Stimulated activated CD8-positive, alpha-beta memory T cell treated with anti-CD3 and anti-CD28 coated beads, Interleukin-4, amount 100 ng/mL, for 24 hours (primary cell): Measurements from ENCODE around the gene HDAC11.
"Not testable (repeated sequence)": the region's sequence is repeated elsewhere in the genome, so short reads cannot be mapped to it uniquely, and the experiment has no call there.

Experiments used
- DNase-seq: peaks from one replicate; pipeline ENCODE4 v3.0.0-alpha.2; 2020; ENCODE audit warnings: low read depth

HDAC11 gene, protein sequence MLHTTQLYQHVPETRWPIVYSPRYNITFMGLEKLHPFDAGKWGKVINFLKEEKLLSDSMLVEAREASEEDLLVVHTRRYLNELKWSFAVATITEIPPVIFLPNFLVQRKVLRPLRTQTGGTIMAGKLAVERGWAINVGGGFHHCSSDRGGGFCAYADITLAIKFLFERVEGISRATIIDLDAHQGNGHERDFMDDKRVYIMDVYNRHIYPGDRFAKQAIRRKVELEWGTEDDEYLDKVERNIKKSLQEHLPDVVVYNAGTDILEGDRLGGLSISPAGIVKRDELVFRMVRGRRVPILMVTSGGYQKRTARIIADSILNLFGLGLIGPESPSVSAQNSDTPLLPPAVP

DNA sequence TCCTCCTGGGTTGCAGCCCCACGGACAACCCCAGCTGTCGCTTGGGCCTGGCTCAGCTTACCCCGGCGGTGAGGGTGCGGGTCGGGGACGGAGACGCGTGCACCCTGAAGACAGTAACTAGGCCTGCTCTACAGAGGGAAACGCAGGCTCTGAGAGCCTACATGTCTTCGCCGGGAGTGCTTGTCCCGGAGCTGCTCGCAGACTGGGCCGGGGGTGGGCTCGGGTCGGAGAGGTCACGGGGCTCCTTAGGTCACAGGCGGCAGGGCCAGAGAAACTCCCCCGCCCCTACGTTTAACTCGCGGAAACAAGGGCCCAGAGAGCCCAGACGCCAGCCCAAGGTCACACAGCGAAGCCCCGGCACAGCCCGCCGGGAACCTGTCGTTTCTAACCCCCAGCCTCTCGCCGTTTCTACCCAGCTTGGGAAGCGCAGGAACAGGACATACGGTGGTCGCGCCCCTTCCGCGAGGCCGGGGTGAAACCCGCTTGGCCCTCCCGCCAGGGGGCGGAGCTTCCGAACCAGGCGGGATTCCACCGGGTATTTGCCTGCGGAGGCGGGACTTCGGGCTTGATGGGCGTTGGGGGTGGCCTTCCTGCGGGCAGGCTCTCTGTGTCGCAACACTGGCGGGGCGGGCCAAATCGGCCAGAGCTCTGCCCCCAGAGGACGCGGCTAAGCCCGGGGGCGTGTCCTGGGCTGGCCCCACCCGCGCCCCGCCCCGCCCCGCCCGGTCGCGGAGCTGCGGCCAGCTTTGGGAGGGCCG, at the start of gene HDAC11:
TSS of gene HDAC11 (plus strand) at position 725 of the 758 bp plus-strand sequence. CDS start 42 bp downstream, outside the sequence.
- DNase-seq: peak; percentile 97

DNA sequence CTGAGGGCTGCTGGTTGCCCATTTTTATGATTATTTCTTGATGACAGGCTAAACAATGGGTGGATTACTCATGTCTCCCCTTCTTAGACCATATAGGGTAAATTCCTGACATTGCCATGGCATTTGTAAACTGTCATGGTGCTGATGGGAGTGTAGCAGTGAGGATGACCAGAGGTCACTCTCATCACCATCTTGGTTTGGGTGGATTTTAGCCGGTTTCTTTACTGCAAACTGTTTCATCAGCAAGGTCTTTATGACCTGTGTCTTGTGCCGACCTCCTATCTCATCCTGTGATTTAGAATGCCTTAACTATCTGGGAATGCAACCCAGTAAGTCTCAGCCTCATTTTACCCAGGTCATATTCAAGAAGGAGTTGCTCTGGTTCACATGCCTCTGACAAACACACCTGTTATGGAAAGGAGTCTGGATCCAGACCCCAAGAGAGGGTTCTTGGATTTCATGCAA, 49.7 kb upstream of the HDAC11 start:
- DNase-seq: not testable (repeated sequence)

DNA sequence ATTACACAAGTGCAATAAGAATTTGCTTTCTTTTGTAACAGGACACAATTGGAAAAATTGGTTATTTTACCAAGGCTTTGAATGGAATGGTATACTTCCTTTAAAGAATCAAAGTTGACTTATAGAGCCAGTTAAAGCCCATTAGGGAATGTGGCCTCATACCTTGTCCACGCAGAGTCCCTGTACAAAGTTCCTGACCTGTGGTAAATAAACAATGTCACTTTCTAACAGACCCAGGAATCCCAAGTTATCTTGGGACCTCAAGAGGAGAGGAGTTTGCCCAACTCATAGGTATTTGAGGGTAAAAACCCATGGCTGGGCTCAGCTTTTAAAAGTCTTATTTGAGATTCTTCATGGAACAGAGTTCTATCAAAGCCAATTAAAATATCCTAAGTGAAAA, 48.0 kb upstream of the HDAC11 start:
- DNase-seq: no peak

DNA sequence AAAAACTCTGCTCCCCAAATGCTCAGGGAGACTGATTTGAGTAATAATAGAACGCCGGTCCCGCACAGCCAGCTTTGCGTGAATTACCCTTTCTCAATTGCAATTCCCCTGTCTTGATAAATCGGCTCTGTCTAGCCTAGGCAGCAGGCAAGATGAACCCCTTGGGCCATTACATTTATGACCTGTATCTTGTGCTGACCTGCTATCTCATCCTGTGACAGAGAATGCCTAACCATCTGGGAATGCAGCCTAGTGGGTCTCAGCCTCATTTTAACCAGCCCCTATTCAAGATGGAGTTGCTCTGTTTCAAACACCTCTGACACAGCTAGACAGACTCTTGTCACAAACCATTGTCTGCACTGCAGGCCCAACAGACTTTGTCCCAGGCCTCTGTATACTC, 46.2 kb upstream of the HDAC11 start:
- DNase-seq: no peak

DNA sequence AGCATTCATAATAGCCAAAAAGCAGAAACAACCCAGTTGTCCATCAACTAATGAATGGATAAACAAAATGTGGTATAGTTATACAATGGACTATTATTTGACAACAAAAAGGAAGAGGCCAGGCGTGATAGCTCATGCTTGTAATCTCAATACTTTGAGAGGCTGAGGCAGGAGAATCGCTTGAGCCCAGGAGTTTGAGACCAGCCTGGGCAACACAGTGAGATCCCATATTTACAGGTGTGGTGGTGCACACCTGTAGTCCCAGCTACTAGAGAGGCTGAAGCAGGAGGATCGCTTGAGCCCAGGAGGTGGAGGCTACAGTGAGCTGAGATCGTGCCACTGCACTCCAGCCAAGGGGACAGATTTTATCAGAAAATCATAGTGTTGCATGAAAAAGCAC, 43.9 kb upstream of the HDAC11 start:
- DNase-seq: not testable (repeated sequence)

DNA sequence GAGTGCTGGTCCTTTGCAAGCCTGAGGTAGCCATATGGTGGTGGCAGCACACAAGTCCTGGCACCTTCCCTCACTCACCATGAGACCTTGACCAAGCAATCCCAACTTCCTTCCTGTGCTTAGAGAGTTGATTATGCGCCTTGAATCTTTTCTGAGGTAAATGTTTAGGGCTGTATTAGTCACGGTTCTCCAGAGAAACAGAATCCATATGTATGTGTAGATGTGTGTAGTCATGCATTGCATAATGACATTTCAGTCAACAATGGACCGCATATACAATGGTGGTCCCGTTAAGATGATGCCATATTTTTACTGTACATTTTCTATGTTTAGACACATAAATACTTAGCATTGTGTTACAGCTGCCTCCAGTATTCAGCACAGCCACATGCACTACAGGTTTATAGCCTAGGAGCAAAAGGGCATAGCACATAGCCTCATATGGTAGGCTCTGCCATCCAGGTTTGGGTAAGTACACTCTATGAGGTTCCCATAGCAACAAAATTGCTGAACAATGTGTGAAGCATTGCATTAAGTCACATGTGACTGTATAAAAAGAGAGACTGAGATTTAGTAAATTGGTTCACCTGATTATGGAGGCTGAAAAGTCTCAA, 39.8 kb upstream of the HDAC11 start:
- DNase-seq: no peak

DNA sequence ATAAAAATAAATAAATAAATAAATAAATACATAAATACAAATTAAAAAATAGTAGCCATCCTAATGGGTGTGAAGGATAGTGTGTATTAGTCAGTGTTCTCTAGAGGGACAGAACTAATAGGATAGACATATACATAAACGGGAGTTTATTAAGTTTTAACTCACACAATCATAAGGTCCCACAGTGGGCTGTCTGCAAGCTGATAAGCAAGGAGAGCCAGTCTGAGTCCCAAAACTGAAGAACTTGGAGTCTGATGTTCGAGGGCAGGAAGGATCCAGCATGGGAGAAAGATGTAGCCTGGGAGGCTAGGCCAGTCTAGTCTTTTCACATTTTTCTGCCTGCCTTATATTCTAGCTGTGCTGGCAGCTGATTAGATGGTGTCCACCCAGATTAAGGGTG, 37.2 kb upstream of the HDAC11 start:
- not testable (repeated sequence) for DNase-seq

DNA sequence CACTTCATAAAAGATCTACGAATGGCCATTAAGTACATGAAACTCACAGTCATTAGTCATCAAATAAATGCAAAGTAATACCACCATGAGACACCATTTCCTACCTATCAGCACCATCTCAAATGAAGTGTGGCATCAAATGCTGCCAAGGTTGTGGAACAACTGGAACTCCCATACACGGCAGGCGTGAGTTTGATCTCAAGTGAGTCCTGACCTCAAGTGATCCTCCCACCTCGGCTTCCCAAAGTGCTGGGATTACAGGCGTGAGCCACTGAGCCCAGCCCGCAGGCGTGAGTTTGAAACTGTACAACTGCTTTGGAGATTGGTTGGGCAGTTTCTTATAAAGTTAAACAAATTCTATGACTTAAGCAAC, 28.8 kb upstream of the HDAC11 start:
- DNase-seq: no peak

DNA sequence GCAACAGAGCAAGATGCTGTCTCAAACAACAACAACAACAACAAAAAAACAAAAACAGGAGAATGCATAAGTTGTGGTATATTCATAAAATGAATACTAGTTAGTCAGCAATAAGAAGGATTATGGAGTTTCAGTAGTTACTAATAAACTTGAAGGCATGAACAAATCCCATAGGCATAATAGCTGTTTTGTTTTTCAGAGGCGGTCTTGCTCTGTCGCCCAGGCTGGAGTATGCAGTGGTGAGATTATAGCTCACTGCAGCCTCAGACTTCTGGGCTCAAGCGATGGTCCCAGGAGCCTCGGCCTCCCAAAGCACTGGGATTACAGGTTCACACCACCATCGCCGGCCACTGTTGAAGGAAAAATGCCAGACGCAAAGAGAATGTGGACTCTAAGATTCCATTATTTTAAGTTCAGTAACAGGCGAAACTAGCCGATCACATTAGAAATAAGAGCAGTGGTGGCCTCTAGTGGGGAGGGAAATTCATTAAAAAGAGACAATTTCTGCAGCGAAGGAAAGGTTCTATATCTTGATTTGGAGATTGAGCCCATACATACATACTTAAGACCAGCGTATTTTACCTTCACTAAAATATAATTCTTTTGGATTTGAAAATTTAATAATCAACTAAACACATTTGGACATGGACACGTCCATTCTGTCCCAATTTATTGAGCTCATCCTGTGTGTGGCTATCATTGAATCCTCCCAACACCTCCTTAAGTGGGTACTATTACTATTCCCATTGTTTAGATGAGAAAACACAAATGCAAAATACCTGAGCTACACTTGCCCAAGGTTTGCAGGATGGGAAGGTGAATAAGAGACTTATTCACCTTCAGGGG, 27.4 kb upstream of the HDAC11 start:
- DNase-seq: no peak

DNA sequence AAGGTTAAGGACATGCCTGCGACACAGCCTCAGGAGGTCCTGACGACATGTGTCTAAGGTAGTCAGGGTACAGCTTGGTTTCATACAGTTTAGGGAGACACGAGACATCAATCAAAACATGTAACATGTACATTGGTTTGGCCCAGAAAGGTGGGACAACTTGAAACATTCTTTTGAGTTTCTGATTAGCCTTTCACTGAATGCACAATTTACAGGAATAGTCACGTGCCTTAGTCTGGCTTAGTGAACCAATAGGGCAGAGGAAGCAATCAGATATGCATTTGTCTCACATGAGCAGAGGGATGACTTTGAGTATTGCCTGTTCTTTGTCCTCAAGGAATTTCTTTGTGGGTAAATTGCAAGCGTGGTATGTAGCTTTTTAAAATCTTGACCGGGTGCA, 24.5 kb upstream of the HDAC11 start:
- no peak for DNase-seq

DNA sequence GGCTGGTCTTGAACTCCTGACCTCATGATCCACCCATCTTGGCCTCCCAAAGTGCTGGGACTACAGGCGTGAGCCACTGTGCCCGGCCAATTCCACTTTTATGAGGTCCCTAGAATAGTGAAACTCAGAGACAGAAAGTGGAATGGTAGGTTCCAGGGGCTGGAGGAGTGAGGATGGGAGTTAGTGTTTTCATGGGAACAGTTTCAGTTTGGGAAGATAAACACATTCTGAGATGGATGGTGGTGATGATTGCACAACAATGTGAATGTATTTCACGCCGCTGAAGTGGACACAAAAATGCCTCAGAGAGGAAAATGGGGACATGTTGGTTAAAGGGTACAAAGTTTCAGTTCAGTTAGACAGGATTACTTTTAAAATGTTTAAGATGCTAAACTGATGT, 22.5 kb upstream of the HDAC11 start:
- DNase-seq: no peak

DNA sequence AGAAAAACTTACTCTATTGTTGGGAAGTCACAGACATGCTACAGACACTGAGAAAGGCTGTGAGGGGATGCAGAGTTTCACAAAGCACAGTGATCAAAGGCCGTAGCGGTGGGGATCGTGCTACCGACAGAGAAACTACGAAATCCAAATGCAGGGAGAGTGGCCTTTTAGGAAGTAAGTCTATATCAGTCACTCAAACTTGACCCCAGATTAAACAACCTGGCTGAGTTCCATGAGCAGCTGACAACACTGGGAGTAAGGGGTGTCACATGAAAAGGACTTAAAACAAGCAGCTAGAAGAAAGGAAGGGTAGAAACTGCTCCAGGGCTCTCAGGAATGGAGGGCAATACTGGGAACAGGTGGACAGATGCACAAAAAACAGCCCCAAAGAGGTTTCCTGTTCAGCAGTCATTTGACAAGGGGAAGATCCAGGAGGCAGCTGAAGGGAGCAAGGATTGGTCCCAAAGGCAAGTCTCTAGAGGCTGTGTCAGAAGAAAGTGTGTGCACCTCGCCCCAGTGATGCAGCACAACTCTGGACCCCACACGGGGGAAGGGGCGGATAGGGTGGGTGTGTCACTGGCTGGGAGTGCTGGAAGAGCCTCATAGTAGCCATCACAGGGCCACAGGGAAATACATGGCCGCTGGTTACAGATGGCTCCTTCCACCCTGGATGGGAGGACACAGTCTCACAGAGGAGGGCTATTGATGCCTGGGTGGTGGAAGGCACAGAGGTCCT, 20.3 kb upstream of the HDAC11 start:
- DNase-seq: no peak

DNA sequence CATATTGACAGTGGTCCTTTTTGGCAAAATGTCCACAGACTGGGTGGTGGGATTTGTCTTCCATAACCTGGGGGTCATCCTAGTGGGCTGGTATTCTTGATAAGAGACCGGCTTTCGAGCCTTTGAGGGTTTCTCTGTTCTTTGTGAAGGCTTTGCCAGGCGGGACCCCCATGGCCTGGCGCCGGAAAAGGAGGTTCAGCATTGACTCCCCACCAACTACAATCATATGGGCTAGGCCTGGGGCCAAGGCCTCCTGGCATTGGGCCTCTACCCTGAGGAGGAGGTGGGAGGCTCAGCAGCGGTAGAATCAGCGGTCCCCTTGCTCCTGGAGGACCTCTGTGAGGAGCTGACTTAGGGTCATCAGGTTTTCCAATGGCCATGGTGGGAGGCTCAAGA, 19.8 kb upstream of the HDAC11 start:
- no peak for DNase-seq

DNA sequence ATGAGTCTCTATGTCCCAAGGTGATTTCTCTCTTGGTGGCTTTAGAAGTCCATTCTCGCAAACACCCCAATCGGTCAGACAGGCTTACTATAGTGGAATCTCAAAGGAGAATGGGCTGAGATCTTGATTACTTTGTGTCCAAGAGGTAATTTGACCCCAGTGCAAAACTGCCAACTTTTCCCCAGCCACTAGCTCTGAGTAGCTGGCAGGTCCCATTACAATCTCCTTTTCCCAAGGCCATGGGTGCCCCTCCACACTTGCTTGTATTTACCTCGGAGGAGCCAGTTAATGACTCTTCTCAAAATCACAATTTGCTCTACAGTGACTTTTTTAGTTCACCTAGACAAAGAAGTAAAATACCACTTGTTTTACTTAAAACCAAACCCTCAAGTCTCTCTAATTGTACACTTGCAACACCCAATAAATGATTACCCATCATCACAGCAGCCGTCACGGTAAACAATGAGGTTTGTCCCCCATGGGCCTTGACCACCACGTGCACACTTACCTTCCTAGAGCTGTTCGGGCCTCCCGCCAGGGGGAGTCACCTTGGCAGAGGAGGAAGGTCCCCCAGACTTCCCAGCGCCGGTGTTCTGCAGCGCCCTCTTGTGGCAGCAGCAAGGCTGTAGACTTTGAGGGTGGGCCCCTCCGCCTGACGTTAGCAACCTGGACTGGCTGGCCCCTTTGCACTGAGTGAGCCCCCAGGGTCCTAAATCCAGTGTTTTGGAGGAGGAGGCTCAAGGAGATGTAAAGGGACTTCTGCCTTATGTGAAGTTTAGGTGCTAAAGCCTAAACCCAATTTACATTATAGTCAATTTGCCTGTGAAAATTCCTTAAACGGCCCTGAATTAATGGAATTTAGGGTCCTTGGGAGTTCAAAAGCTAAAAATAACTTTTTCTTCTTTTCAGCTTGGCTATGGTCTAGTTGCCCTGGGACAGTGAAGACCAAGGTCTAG, 18.7 kb upstream of the HDAC11 start:
- DNase-seq: peak; percentile 49

DNA sequence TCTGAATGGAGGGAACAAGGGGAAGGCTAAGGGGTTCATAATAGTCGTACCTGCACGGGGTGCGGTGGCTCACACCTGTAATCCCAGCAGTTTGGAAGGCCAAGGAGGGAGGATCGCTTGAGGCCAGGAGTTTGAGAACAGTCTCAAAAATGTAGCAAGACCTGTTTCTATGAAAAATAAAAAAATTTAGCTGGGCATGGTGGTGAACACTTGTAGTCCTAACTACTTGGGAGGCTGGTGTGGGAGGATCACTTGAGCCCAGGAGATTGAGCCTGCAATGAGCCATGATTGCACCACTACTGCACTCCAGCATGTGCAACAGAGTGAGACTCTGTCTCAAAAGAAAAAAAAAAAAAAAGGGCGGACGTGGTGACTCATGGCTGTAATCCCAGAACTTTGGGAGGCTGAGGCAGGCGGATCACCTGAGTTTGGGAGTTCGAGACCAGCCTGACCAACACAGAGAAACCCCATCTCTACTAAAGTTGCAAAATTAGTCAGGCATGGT, 17.9 kb upstream of the HDAC11 start:
- no peak for DNase-seq

DNA sequence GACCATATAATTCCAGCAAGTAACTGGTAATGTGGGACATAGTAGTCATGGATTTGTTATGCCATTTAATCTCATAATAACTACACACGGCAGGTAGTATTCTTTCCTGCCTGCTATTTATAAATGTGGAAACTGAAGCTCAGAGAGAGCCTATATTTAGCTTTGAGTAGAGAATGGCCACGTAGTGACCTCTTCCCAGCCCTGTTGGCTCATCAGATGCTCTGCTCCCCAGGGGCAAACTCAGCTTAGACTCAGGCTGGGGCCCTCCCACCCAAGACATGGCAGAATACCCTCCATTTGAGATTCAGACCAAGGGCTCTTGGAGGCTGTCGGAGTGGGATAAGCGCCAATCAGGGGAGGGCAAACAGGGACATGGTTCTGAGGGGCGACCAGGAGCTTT, 17.3 kb upstream of the HDAC11 start:
- DNase-seq: no peak

DNA sequence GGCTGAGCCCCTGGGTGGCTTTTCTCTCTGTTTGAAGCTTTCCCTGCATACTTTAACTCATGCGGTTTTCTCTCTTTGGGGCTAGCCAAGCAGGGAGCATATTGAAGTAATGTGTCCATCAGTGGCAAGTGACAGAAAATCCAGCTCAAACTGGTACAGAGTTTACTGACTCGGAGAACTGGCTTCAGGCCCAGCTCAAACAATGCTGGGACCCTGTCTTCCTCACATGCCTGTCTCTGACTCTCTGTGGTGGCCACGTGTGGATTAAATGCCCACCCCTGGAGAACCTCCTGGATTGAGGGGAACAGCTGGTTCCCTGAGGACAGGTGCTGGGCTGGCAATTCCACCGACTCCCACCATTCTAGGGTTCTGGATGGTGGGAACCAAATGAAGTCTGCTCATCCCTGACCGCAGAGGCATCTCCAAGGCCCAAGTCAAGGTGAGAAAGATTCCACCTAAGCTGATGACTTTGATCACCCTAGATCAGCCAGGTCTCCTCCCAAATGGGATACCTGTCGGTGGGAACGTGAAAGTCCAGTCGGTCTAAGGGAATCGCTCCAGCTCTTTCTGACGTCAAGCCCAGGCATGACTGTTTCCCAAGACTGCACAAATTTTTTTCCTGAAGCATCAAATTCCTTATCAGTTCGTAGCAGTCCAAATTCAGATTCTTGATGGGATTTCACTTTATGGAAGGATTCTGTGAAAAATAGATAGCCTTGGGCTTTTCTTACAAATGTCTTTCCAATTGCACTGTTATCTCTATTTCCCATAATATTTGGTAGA, 16.3 kb upstream of the HDAC11 start:
- no peak for DNase-seq

DNA sequence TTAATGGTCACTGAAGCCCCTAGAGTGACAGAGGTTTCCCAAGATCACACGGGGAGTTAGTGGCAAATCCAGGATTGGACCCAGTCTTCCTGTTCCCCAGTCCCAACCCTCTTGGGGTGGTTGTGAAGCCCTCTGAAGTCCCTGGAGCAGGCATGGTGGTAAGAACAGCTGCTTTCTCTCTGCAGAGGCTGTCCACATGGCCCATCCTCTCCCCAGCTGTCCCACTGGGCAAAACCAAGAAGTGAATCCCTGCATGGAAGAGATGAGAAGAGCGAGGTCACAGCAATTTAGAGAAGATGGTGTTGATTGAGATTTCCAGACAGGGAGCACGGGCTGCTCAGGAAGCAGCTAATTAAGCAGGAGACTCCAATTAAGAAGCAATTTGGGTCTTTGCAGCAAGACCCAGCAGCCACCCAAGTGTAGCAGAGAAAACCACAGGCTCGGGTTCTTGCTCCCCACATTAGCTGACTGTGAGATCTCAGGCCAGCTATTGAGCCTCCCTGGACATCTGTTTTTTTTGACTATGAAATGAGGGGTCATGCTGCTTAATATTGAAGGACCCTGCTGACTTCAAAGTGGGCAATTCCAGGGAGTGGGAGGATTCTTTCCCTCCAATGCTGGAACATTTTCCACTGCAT, 14.8 kb upstream of the HDAC11 start:
- DNase-seq: no peak

DNA sequence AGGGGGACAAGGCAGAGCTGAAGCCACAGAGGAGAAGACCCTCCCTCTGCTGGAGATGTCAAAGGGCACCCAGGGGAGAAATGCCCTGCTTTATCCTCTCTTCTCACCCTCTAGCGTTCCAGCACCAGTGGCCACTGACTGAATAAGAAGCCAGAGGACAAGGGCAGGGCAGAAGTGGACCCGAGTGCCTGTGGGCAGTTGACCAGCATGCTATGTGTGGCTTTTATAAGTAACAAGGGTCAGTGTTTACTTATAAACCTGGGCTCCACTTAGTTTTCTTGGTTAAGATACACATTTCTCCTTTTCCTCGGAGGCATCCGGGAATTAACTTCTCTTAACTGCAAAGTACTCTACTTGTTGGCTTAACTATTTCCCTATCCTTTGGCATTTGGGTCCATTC, 13.3 kb upstream of the HDAC11 start:
- DNase-seq: no peak
